GM12878 (cell line): ENCODE results near the gene ADA. TPM values are rescaled to one million over a fixed set of nuclear protein-coding genes. Genes with fewer than 3 reads are reported as not detected.

ENCODE experiments used
- ATAC-seq: fragments of 200-7000 bp; cut with Tn5 transposase; 3 replicates; pipeline ENCODE4 v1.9.1; 2020; ENCODE audit warnings: mild to moderate bottlenecking, moderate library complexity
- Bru-seq: library from RNA; stranded (reverse); fragments of 400-500 nt; gene quantifications from one replicate; lab custom pipeline; 2021; lab: Mats Ljungman, UMichigan
- BruChase-seq, 2 experiments: library from RNA; stranded (reverse); fragments of 400-500 nt; gene quantifications; one replicate each; lab custom pipeline; 2021; lab: Mats Ljungman, UMichigan
- BruUV-seq: library from RNA; stranded (reverse); fragments of 400-500 nt; replicated peaks from 2 replicates; lab custom pipeline; 2021; lab: Mats Ljungman, UMichigan
- CTCF ChIA-PET: fragments of 300-600 bp; sonication (Branson Sonifier 250); formaldehyde crosslinking; extraction: SDS; loops from one replicate; lab custom pipeline; 2021; ENCODE audit warnings: inconsistent platforms; lab: Yijun Ruan, JAX
- POLR2A ChIA-PET: fragments of 350-600 bp; formaldehyde crosslinking; extraction: SDS; loops from one replicate; lab custom pipeline; 2021; ENCODE audit warnings: inconsistent platforms; lab: Charles Lee
- RAD21 ChIA-PET: fragments of 300-600 bp; sonication (Branson Sonifier 250); formaldehyde crosslinking; loops from one replicate; lab custom pipeline; 2023; ENCODE audit warnings: antibody characterized with exemption; ENCODE audit not compliant: unreplicated experiment; lab: Charles Lee
- SMC1A ChIA-PET: fragments of 300-600 bp; sonication (Branson Sonifier 250); formaldehyde crosslinking; loops from one replicate; lab custom pipeline; 2023; ENCODE audit not compliant: unreplicated experiment, uncharacterized antibody; lab: Charles Lee
- DNase-seq: peaks from one replicate; pipeline ENCODE4 v3.0.0-alpha.2; 2011; ENCODE audit warnings: low read depth, low spot score
- FAIRE-seq: peaks from 3 replicates; lab custom pipeline; 2011; peaks lifted over from hg19 to GRCh38; lab: Jason Lieb, UNC
- H2AFZ ChIP-seq: 2 replicates; pipeline ENCODE4 v1.6.0; 2011; ENCODE audit warnings: low read depth, low read length, control low read depth; ENCODE audit not compliant: control insufficient read depth
- H3K27ac ChIP-seq: 2 replicates; pipeline ENCODE4 v1.5.1; 2011; ENCODE audit warnings: control low read depth; ENCODE audit not compliant: control insufficient read depth, insufficient read depth
- H3K27me3 ChIP-seq, 2 experiments: replicated peaks in 1 of 2; 2 replicates each; pipeline versions ENCODE4 v1.6.0 to v1.6.1; 2011; ENCODE audit warnings: low read length in 1 of 2; ENCODE audit not compliant: control insufficient read depth in 2 of 2, insufficient read depth in 2 of 2
- H3K36me3 ChIP-seq, 2 experiments: 2 replicates each; pipeline ENCODE4 v1.5.1; 2011; ENCODE audit warnings: low read length in 1 of 2; ENCODE audit not compliant: control insufficient read depth in 2 of 2, insufficient read depth in 2 of 2
- H3K4me1 ChIP-seq: 2 replicates; pipeline ENCODE4 v1.6.1; 2011; ENCODE audit warnings: mild to moderate bottlenecking, low read length, moderate library complexity, mixed read lengths; ENCODE audit not compliant: control insufficient read depth, insufficient read depth
- H3K4me2 ChIP-seq: 2 replicates; pipeline ENCODE4 v1.6.0; 2011; ENCODE audit warnings: control low read depth; ENCODE audit not compliant: control insufficient read depth, insufficient read depth
- H3K4me3 ChIP-seq: fragments of 200-600 bp; sonication (generic); 2 replicates; pipeline ENCODE4 v1.5.1; 2016
- H3K79me2 ChIP-seq: 2 replicates; pipeline ENCODE4 v1.6.0; 2011; ENCODE audit warnings: low read length; ENCODE audit not compliant: control insufficient read depth, insufficient read depth
- H3K9ac ChIP-seq: 2 replicates; pipeline ENCODE4 v1.8.0; 2011; ENCODE audit warnings: low read length, control low read depth, mixed read lengths; ENCODE audit not compliant: control insufficient read depth, insufficient read depth
- H3K9me3 ChIP-seq: replicated peaks from 3 replicates; pipeline ENCODE4 v1.5.1; 2011; ENCODE audit warnings: mild to moderate bottlenecking, low read length; ENCODE audit not compliant: control insufficient read depth, insufficient read depth
- H4K20me1 ChIP-seq: 2 replicates; pipeline ENCODE4 v1.6.0; 2011; ENCODE audit not compliant: control insufficient read depth, insufficient read depth
- ATF7 ChIP-seq: fragments of 450-650 bp; IDR thresholded peaks from 2 replicates; pipeline ENCODE4 v1.6.1; 2016; ENCODE audit warnings: low read depth, mild to moderate bottlenecking
- EED ChIP-seq: sonication (generic); IDR thresholded peaks from 2 replicates; pipeline ENCODE4 v1.6.1; 2016; ENCODE audit warnings: antibody characterized with exemption, low read depth
- FOS ChIP-seq: IDR thresholded peaks from 3 replicates; pipeline ENCODE4 v1.6.1; 2011; ENCODE audit warnings: borderline replicate concordance; ENCODE audit not compliant: insufficient read length; ENCODE audit errors: extremely low read depth
- MTA3 ChIP-seq: IDR thresholded peaks from 2 replicates; pipeline ENCODE4 v1.6.1; 2012; ENCODE audit warnings: low read length, inconsistent platforms, borderline replicate concordance
- SPI1 ChIP-seq: IDR thresholded peaks from 2 replicates; pipeline ENCODE4 v1.6.1; 2011; ENCODE audit warnings: low read depth, mild to moderate bottlenecking, low read length, moderate library complexity, borderline replicate concordance; ENCODE audit not compliant: insufficient read depth
- ZZZ3 ChIP-seq: IDR thresholded peaks from 2 replicates; pipeline ENCODE4 v1.6.1; 2011; ENCODE audit warnings: low read depth; ENCODE audit not compliant: control insufficient read depth, insufficient read length
- WGBS: methylation state at CpG from one replicate; pipeline ENCODE4 v1.1.6; 2016; ENCODE audit warnings: low lambda C conversion rate; ENCODE audit not compliant: insufficient replicate concordance, insufficient coverage; ENCODE audit errors: missing lambda C conversion rate; 5-methylcytosine and 5-hydroxymethylcytosine counted together
- in situ Hi-C: fragments of 300-500 bp; cut with MboI; formaldehyde crosslinking; loops from 9 replicates; pipeline ENCODE4 v1.14.3; 2018; ENCODE audit warnings: mixed read lengths
- intact Hi-C: fragments of 100-400 bp; cut with micrococcal nuclease; formaldehyde crosslinking; loops from one replicate; pipeline ENCODE4 v1.14.2; 2022; ENCODE audit not compliant: unreplicated experiment
- long read RNA-seq, 2 experiments: library from polyadenylated mRNA; unstranded; transcript quantifications; one replicate each; pipeline ENCODE4 v2.0.0, GENCODE V29; 2019 to 2020
- polyA minus RNA-seq, 3 experiments: library from RNA; depleted of rRNA, polyadenylated mRNA; stranded (reverse); fragments of >200 nt; gene quantifications; 2 replicates each; pipeline ENCODE4 v1.2.3, GENCODE V29; 2011
- polyA plus RNA-seq, 11 experiments: library from polyadenylated mRNA; depleted of rRNA in 4 of 11; unstranded in 6 of 11; stranded (reverse) in 5 of 11; fragments of >200 nt; fragmentation: Nextera tagmentation in 4 of 11; fragmentation: Illumina TruSeq in 1 of 11; extraction: Ambion mirVana in 4 of 11; extraction: Trizol in 1 of 11; gene quantifications; 1 replicate in 1 of 11; 2 replicates in 10 of 11; pipeline versions ENCODE4 v1.2.1 to v1.2.3, GENCODE V29; 2011 to 2016; ENCODE audit warnings: inconsistent platforms in 2 of 11, missing spikeins in 2 of 11, low read depth in 1 of 11
- total RNA-seq, 4 experiments: library from RNA; depleted of rRNA in 3 of 4; stranded (reverse); fragments of >200 nt in 3 of 4; fragmentation: Illumina TruSeq in 1 of 4; extraction: Trizol in 1 of 4; gene quantifications; 2 replicates each; pipeline versions ENCODE4 v1.2.1 to v1.2.3, GENCODE V29; 2013 to 2021
- TF ChIP-seq, protein P1 (sequence below): fragments of 450-650 bp; IDR thresholded peaks from 2 replicates; pipeline ENCODE4 v1.6.1; 2017; ENCODE audit warnings: mild to moderate bottlenecking, moderate library complexity
- TF ChIP-seq, protein P2 (sequence below): fragments of 450-650 bp; IDR thresholded peaks from 2 replicates; pipeline ENCODE4 v1.6.1; 2016; ENCODE audit warnings: mild to moderate bottlenecking, moderate library complexity, borderline replicate concordance

ADA gene
- total RNA-seq (2013; cell fraction: nucleolus; rRNA removed) = 51.8 and 52.9 TPM in 2 replicates
- total RNA-seq (2014; rRNA removed) (74.6 and 78.6 TPM in 2 replicates), total RNA-seq (2014; rRNA removed; fragmentation: Illumina TruSeq; extraction: Trizol) (69.1 and 69.5 TPM in 2 replicates), total RNA-seq (2021) (99.0 and 105 TPM in 2 replicates), polyA plus RNA-seq (2011; rRNA removed) (88.9 and 129 TPM in 2 replicates), polyA plus RNA-seq (2014; fragmentation: Illumina TruSeq; extraction: Trizol) (71.6 and 82.7 TPM in 2 replicates), polyA plus RNA-seq (2014; fragmentation: Nextera tagmentation; extraction: Ambion mirVana) (10 to 100 TPM; 40.9 to 70.6 TPM), polyA plus RNA-seq (2014; rRNA removed) (122 and 125 TPM in 2 replicates), polyA plus RNA-seq (2016; fragmentation: Nextera tagmentation; extraction: Ambion mirVana) (100 to 1,000 TPM; 189 to 217 TPM), polyA minus RNA-seq (2011; rRNA and poly(A)+ RNA removed) (75.2 and 93.0 TPM in 2 replicates), Bru-seq, nascent RNA (percentile 73 among the genes with signal in this experiment), BruChase-seq, experiment 1, labeled RNA remaining after a 6-hour chase (percentile 71 among the genes with signal in this experiment), BruChase-seq, experiment 2, labeled RNA remaining after a 2-hour chase (percentile 64 among the genes with signal in this experiment)
- 54.0 TPM for polyA plus RNA-seq (2011; ENCODE audit: low read depth)
- 142 and 175 TPM in 2 replicates for polyA plus RNA-seq (2011; cell fraction: cytosol; rRNA removed)
- 152 and 179 TPM in 2 replicates for polyA plus RNA-seq (2011; cell fraction: nucleus; rRNA removed)
- 58.7 and 86.7 TPM in 2 replicates for polyA plus RNA-seq (2012)
- 21.2 and 28.5 TPM in 2 replicates for polyA minus RNA-seq (2011; cell fraction: cytosol; rRNA and poly(A)+ RNA removed)
- polyA minus RNA-seq (2011; cell fraction: nucleus; rRNA and poly(A)+ RNA removed) = 21.6 and 28.6 TPM in 2 replicates
- long read RNA-seq, experiment 1, transcript ADA-207 (11 exons, 1,128 nt) = minor isoform, 11 of 153 reads
- long read RNA-seq, experiment 1, transcript ADA-201 (12 exons, 1,539 nt) = major isoform, 114 of 153 reads
- long read RNA-seq, experiment 1, partial matches to known transcripts = 2 of 153 reads
- long read RNA-seq, experiment 1, other reads (novel, unspliced or antisense) = 24 of 153 reads
- long read RNA-seq, experiment 2, transcript ADA-201 (12 exons, 1,539 nt) = major isoform, 147 of 189 reads
- long read RNA-seq, experiment 2, transcript ADA-207 (11 exons, 1,128 nt) = minor isoform, 5 of 189 reads
- long read RNA-seq, experiment 2, transcript ADA-203 (11 exons, 1,276 nt) = minor isoform, 8 of 189 reads
- long read RNA-seq, experiment 2, partial matches to known transcripts = 12 of 189 reads
- long read RNA-seq, experiment 2, other reads (novel, unspliced or antisense) = 17 of 189 reads

DNA sequence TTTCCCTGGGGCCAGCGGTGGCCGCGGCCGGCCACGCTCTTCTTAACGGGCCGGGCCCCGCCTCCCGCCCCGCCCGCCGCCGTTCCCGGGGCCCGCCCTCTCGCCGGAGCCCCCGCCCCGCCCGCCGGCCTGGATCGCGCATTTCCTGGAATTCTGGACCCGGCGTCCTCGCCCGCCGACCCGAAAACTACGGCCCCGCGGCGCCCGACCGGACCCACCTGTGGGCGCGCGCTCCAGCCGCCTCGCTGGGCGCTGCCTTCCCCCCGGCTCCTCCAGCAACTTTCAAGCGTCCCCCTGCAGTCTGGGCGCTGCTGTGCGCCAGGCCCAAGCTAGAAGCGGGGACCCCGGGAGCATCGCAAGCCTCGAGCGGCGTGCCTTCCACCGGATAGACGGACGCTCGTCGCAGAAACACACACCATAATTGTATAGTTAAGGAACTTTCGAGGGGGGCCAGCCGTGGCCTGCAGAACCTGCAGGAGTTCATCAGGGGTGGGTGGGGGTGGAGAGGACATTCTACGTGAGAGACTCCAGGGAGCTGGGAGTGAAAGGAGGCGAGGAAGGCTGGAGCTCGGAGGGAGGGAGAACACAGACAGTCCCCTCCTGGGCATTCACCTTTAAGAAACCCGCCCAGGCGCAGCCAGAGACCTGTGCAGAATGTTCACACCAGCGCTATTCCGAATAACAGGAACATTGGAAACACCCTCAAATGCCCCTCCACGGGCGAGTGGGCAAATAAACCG is at the start of gene ADA:
Gene ADA, minus strand, starts transcription at position 16 of the 740 bp plus-strand sequence. CDS start 92 bp downstream, outside the sequence.
- Histone ChIP-seq H3K36me3 (no peaks in the 10 kb centered on the region), H3K4me2 (peak within 1 kb of the TSS; percentile 96), H3K27ac (peak within 1 kb of the TSS; percentile 84), H3K79me2 (peaks cover 41% of the 10 kb centered on the region), H4K20me1 (no peaks in the 10 kb centered on the region), H3K4me1 (peaks cover 39% of the 10 kb centered on the region), H3K27me3 (no peaks in the 10 kb centered on the region), H2AFZ (peak within 1 kb of the TSS; percentile 74), H3K4me3 (peak within 1 kb of the TSS; percentile 95), H3K9me3 (no peaks in the 10 kb centered on the region), H3K9ac (peak within 1 kb of the TSS; percentile 88)
- DNase-seq (no peak), FAIRE-seq (no peak), ATAC-seq (peak; percentile 66)
- 2% methylated on average over 39 of the region's 68 CpGs for WGBS
- intact Hi-C loops = no loop called here
- no TSS peak for BruUV-seq
- ChIA-PET RAD21 (interaction anchor here (0.8 to 5.1 kb wide), 6 partner anchors 9 to 75 kb away, joined by 3 to 55 read pairs (median 8); partner anchors contain the start of gene PKIG), SMC1A (interaction anchor here (0.8 to 4.3 kb wide), 7 partner anchors 9 to 80 kb away, joined by 3 to 47 read pairs (median 4); no protein-coding TSS in a partner anchor), POLR2A (interaction anchor here (1.0 to 2.5 kb wide), 3 partner anchors 9 to 34 kb away, joined by 3 to 18 read pairs (median 3); no protein-coding TSS in a partner anchor), CTCF (interaction anchor here (1.5 to 8.5 kb wide), 3 partner anchors 16 to 58 kb away, joined by 4 to 134 read pairs (median 7); no protein-coding TSS in a partner anchor)
- in situ Hi-C loops = no loop called here
- TF ChIP-seq MTA3 = no peak; the same call in 1 of the 2 replicates
- TF ChIP-seq, protein P1, sequence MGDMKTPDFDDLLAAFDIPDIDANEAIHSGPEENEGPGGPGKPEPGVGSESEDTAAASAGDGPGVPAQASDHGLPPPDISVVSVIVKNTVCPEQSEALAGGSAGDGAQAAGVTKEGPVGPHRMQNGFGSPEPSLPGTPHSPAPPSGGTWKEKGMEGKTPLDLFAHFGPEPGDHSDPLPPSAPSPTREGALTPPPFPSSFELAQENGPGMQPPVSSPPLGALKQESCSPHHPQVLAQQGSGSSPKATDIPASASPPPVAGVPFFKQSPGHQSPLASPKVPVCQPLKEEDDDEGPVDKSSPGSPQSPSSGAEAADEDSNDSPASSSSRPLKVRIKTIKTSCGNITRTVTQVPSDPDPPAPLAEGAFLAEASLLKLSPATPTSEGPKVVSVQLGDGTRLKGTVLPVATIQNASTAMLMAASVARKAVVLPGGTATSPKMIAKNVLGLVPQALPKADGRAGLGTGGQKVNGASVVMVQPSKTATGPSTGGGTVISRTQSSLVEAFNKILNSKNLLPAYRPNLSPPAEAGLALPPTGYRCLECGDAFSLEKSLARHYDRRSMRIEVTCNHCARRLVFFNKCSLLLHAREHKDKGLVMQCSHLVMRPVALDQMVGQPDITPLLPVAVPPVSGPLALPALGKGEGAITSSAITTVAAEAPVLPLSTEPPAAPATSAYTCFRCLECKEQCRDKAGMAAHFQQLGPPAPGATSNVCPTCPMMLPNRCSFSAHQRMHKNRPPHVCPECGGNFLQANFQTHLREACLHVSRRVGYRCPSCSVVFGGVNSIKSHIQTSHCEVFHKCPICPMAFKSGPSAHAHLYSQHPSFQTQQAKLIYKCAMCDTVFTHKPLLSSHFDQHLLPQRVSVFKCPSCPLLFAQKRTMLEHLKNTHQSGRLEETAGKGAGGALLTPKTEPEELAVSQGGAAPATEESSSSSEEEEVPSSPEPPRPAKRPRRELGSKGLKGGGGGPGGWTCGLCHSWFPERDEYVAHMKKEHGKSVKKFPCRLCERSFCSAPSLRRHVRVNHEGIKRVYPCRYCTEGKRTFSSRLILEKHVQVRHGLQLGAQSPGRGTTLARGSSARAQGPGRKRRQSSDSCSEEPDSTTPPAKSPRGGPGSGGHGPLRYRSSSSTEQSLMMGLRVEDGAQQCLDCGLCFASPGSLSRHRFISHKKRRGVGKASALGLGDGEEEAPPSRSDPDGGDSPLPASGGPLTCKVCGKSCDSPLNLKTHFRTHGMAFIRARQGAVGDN = 0 out of 2 replicates have a peak, but pooled peaks have one; percentile 25
- TF ChIP-seq, protein P2, sequence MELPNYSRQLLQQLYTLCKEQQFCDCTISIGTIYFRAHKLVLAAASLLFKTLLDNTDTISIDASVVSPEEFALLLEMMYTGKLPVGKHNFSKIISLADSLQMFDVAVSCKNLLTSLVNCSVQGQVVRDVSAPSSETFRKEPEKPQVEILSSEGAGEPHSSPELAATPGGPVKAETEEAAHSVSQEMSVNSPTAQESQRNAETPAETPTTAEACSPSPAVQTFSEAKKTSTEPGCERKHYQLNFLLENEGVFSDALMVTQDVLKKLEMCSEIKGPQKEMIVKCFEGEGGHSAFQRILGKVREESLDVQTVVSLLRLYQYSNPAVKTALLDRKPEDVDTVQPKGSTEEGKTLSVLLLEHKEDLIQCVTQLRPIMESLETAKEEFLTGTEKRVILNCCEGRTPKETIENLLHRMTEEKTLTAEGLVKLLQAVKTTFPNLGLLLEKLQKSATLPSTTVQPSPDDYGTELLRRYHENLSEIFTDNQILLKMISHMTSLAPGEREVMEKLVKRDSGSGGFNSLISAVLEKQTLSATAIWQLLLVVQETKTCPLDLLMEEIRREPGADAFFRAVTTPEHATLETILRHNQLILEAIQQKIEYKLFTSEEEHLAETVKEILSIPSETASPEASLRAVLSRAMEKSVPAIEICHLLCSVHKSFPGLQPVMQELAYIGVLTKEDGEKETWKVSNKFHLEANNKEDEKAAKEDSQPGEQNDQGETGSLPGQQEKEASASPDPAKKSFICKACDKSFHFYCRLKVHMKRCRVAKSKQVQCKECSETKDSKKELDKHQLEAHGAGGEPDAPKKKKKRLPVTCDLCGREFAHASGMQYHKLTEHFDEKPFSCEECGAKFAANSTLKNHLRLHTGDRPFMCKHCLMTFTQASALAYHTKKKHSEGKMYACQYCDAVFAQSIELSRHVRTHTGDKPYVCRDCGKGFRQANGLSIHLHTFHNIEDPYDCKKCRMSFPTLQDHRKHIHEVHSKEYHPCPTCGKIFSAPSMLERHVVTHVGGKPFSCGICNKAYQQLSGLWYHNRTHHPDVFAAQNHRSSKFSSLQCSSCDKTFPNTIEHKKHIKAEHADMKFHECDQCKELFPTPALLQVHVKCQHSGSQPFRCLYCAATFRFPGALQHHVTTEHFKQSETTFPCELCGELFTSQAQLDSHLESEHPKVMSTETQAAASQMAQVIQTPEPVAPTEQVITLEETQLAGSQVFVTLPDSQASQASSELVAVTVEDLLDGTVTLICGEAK = no peak
- no peak for TF ChIP-seq FOS
- TF ChIP-seq SPI1 = no peak
- no peak for TF ChIP-seq ATF7
- no peak; the same call in 1 of the 2 replicates for TF ChIP-seq EED
- TF ChIP-seq ZZZ3 = no peak
